GM19240 (cell line): Measurements from ENCODE around the gene SYPL2.

ENCODE experiments used
- DNase-seq: peaks from one replicate; pipeline ENCODE4 v3.0.0; 2011; ENCODE audit warnings: low spot score; ENCODE audit not compliant: insufficient read length

The SYPL2 gene

GRCh38 chr1:109490934-109491302 lies 24.6 kb downstream of the SYPL2 start:
- DNase-seq = no peak

GRCh38 chr1:109491372-109491771 lies 25.0 kb downstream of the SYPL2 start:
- DNase-seq = no peak

GRCh38 chr1:109492779-109493178 lies 26.4 kb downstream of the SYPL2 start:
- DNase-seq = no peak

DNA sequence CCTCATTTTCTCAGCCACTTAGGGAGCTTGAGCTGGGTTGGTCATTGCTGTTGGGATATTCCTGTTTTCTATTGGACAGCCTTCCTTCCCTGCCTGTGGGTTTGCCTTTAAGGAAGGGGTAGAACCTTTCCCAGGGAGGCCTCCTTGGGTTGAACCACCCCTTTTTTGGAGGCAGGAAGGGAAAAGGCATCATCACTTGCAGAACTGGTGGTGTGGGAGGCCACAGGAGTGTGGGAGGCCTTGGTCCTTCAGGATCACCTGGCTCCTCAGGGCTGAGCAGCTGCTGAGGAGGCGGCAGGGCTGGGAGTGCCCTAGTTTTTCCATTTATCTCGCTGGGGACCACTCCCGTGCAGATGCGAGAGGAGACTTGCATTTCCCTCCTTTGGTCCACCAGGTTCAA lies 26.9 kb downstream of the SYPL2 start:
- no peak for DNase-seq

- DNase-seq = peak; percentile 88
These were observed 27.6 kb downstream of the SYPL2 start, which contains the start of gene CYB561D1 for GRCh38 chr1:109493805-109494539. Gene CYB561D1 (plus strand): TSS chr1:109494094. CDS start chr1:109494140, 46 bp downstream.

DNA sequence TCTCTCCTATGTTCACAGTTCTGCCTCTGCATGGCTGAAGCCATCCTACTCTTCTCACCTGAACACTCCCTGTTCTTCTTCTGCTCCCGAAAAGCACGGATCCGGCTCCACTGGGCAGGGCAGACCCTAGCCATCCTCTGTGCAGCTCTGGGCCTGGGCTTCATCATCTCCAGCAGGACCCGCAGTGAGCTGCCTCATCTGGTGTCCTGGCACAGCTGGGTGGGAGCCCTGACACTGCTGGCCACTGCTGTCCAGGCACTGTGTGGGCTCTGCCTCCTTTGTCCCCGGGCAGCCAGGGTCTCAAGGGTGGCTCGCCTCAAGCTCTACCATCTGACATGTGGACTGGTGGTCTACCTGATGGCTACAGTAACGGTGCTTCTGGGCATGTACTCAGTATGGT lies 29.4 kb downstream of the SYPL2 start:
- no peak for DNase-seq

DNA sequence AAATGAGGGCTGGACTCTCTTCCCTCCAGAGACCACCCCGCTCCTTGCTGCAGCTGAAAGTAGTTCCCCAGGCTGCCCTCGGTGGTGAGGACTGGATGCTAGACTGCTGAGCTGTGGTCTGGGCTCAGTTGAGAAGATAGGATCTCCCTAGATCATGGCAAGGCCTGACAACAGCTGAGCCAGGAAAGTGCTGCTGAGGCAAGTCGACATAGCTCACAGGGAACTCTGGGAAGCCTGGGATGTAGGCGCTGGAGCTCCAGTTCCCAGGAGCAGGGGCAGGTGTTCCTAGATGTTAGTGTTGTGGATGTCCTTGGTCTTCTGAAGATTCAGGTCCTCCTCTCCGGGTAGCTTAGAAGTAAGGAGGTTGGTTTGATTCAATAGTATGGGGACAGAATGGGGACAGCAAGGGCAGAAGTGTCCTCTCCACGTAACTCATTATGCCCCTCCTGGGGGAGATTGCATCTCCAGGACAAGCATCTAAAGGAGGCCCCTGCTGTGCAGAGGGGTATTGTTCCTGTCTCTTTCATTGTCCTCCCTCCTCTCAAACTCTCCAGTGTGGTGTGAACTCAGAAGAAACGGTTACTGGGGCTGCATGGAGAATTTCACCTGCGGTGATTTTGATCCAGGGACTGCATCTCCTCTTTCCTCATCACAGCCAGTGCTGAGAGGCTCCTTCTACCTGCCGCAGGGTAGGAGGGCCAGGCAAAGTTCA lies 31.3 kb downstream of the SYPL2 start:
- no peak for DNase-seq

GRCh38 chr1:109498161-109498801 lies 31.9 kb downstream of the SYPL2 start:
- DNase-seq = no peak

DNA sequence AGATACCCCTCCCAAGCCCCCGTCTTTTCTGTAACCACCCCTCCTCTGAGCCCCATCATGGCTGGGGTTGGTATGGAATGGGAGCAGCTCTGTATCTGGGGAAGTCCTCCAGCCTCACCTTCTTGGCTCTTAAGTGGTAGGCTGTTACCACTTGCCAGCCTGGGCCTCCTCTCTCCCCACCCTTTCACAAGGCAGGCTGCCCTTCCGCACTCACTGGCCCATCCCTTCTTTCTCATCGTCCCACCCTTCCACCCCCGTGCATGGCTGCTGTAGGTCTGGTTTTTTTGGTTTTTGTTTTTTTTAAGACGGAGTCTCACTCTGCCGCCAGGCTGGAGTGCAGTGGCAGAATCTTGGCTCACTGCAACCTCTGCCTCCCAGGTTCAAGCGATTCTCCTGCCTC lies 32.7 kb downstream of the SYPL2 start:
- no peak for DNase-seq

DNA sequence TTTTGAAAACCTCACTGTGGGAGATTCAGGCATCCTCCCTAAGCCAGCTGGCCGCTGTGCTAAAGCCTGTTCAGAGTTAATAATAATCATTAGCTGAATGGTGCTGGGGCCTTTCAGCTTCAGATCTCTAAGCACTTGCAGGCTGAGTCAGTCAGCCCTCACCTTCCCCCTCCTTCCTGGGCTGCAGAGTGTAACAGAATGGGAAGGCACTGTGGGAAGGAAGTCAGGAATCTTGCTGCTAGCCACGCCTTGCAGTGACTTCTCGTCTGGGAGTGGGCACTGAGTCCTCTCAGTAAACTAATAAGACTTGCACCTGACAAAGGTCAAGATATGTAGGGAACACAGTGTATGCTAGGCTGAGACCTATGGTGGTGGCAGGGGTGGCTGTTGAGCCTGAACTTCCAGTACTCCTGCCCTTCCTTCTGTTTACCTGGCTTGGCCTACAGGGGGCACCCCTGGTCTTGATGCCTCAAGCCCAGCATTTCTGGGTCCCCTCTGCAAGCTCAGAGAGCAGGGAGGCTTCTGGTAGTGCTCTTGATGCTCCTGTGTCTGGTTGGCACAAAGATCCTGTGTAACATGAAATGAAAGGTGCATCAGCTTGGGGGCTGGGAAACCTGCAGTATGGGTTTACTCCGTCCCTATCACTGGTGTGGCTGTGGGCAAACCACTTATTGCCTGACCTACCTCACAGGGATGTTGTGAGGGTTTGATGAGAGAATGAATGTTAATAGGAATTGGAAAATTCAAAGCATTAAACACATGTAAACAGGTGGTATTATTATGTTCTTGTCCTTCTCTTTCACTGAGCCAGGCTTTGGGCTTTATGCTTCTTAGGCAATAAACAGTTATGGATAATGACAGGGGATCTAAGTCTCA lies 33.6 kb downstream of the SYPL2 start:
- DNase-seq = no peak

GRCh38 chr1:109500941-109501381 lies 34.6 kb downstream of the SYPL2 start:
- DNase-seq = no peak

GRCh38 chr1:109501644-109502363 lies 35.5 kb downstream of the SYPL2 start:
- no peak for DNase-seq

DNA sequence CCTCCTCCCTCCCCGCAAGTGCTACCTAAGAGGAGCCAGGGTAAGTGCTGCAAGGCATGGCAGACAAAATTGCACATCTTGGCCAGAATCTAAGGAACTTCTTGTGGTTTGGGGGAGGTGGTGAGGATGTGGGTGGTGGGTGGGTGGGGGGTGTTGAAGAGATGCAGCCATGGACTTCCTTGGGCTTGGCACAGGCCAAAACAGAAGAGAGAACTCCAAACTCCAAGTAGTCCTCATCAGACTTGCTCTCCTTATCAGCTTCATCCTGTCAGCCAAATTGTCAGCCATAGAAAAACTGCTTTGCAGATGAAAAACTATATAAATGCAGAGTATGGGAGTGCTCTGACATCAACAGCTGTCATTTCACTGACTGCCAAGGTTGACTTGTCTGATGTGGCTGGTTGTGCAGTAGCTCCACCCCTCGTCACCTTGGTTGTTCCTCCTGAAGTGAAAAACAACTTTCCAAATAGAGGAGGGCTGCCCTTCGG lies 36.1 kb downstream of the SYPL2 start:
- no peak for DNase-seq

DNA sequence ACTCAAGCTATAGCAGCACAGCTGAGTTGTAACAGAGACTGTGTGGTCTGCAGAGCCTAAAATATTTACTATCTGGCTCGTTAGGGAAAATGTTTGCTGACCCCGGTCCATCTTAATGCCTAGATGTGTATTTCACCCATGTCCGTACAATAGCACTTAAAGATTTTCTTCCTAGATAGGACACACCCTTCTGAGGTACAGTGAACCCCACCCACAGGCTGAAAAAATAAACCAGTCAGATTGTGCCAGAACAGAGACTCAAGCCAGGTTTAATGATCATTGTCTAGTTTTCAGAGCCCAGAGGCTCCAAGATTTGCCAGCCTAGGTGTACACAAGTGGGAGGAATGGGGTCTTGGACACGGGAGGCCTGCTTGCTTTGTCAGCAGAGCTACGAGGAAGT lies 37.6 kb downstream of the SYPL2 start:
- DNase-seq = no peak

- DNase-seq = no peak
These were observed 38.6 kb downstream of the SYPL2 start for GRCh38 chr1:109504974-109505373.

GRCh38 chr1:109508001-109508872 lies 41.9 kb downstream of the SYPL2 start:
- no peak for DNase-seq

DNA sequence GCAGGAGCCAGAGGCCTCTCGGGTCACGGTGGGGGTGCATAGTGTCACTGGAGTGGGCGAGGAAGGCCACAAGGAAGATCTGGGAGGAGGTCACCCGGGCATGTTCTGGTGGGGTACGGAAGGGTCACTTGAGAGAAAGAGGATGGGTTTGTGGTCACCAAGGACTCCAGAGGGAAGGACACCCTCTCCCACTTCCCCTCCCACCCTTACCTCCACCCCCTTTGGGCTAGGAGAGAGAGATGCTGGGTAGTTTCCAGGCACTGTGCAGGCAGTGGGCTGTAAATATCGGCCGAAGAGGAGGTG lies 42.5 kb downstream of the SYPL2 start:
- no peak for DNase-seq

- DNase-seq = peak; percentile 61
These were observed 43.1 kb downstream of the SYPL2 start, which contains the start of gene AMIGO1 for GRCh38 chr1:109509176-109510134. Gene AMIGO1 (minus strand): TSS chr1:109509727. CDS start chr1:109508912, 815 bp downstream.
